ENCODE measurements around the gene CCDC117. TPM values are rescaled to one million over a fixed set of nuclear protein-coding genes. Genes with fewer than 3 reads are reported as not detected.

The CCDC117 gene
- total and polyA plus RNA-seq, 9 donors: 11.7 to 34.2 (median 22.8) TPM

DNA sequence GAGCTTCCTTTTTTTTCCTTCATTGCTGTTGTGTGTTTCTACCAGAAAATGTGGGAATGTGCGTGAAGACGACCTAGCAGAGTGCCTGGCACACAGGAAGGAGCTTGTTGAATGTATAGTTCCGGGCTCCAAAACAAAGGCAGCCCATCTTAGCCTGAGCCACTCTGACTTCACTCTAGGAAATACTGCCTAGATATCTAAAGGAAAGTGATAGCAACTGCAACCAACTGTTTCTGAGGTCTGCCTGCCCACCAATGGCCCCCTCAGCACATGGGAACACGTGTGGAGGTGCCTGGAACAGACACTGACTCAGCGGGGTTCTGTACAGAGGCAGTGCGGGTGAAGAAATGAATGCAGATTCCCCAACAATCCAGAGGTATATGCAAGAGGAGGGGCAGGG, 42.6 kb downstream of the CCDC117 start:
- Histone ChIP-seq H3K27ac (no peak overlapping the region), H3K36me3 (no peaks in the 10 kb centered on the region), H3K4me3 (no peak overlapping the region), H3K27me3 (no peaks in the 10 kb centered on the region), H3K4me1 (ENCODE audit: insufficient read depth) (peaks cover 14% of the 10 kb centered on the region), H3K9me3 (no peaks in the 10 kb centered on the region)
- 58 to 78% (median 66%) methylated on average over 6 of the region's 6 CpGs for WGBS, 3 donors
- TF ChIP-seq EP300 (IDR thresholded peaks at IDR 0.05) (no peak), POLR2A (IDR thresholded peaks at IDR 0.05) (no peak)
- DNase-seq: peak in 1 of 5 donors; percentile 14
- intact Hi-C loops (cut with DNase I): no loop called here

DNA sequence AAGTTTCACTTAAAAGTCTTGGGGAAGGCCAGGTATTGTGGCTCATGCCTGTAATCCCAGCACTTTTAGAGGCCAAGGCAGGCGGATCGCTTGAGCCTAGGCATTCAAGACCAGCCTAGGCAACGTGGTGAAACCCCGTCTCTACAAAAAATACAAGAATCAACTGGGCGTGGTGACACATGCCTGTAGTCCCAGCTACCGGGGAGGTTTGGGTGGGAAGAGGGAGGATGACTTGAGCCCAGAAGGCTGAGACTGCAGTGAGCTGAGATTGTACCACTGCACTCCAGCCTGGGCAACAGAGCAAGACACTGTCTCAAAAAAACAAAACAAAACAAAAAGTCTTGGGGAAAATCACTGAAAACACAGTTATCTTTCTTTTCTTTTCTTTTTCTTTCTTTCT, 43.2 kb downstream of the CCDC117 start:
- Histone ChIP-seq H3K4me1 (ENCODE audit: insufficient read depth) (peaks cover 14% of the 10 kb centered on the region), H3K27me3 (no peaks in the 10 kb centered on the region), H3K27ac (no peak overlapping the region), H3K9me3 (no peaks in the 10 kb centered on the region), H3K36me3 (no peaks in the 10 kb centered on the region), H3K4me3 (no peak overlapping the region)
- intact Hi-C loops (cut with DNase I): no loop called here
- WGBS, 3 donors: 89 to 94% (median 92%) methylated on average over 6 of the region's 6 CpGs
- TF ChIP-seq POLR2A (IDR thresholded peaks at IDR 0.05) (no peak), EP300 (IDR thresholded peaks at IDR 0.05) (no peak)
- TF ChIP-seq, protein P1, sequence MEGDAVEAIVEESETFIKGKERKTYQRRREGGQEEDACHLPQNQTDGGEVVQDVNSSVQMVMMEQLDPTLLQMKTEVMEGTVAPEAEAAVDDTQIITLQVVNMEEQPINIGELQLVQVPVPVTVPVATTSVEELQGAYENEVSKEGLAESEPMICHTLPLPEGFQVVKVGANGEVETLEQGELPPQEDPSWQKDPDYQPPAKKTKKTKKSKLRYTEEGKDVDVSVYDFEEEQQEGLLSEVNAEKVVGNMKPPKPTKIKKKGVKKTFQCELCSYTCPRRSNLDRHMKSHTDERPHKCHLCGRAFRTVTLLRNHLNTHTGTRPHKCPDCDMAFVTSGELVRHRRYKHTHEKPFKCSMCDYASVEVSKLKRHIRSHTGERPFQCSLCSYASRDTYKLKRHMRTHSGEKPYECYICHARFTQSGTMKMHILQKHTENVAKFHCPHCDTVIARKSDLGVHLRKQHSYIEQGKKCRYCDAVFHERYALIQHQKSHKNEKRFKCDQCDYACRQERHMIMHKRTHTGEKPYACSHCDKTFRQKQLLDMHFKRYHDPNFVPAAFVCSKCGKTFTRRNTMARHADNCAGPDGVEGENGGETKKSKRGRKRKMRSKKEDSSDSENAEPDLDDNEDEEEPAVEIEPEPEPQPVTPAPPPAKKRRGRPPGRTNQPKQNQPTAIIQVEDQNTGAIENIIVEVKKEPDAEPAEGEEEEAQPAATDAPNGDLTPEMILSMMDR (IDR thresholded peaks at IDR 0.05): no peak
- peak in 1 of 5 donors; percentile 18 for DNase-seq

DNA sequence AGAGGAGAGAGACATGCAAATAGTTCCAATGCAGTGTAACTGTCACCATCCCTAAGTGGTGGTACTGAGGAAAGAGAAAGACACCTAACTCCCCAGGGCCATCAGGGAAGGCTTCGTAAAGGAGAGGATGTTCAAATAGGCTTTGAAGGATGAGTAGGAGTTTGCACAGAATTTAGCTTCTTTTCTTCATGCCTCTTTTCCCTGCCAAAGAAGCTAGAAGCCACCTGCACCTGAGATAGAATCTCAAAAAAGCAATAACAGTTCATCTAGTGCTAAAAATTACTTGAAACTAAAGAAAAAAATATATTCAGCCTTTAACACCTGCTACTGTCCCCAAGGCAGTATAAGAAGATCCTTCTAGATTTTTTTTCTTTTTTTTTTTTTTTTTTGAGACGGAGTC, 44.6 kb downstream of the CCDC117 start:
- no peak for DNase-seq
- no peaks in the 10 kb centered on the region for H3K9me3 ChIP-seq
- H3K4me1 ChIP-seq (ENCODE audit: insufficient read depth): peaks cover 14% of the 10 kb centered on the region
- H3K36me3 ChIP-seq: no peaks in the 10 kb centered on the region
- no peak overlapping the region for H3K27ac ChIP-seq
- TF ChIP-seq EP300 (IDR thresholded peaks at IDR 0.05) (no peak), POLR2A (IDR thresholded peaks at IDR 0.05) (no peak)
- TF ChIP-seq, protein P1 (IDR thresholded peaks at IDR 0.05): no peak
- no peaks in the 10 kb centered on the region for H3K27me3 ChIP-seq
- H3K4me3 ChIP-seq: no peak overlapping the region
- WGBS, 3 donors: 94 to 97% (median 96%) methylated on average over 2 of the region's 2 CpGs
- intact Hi-C loops (cut with DNase I): no loop called here

DNA sequence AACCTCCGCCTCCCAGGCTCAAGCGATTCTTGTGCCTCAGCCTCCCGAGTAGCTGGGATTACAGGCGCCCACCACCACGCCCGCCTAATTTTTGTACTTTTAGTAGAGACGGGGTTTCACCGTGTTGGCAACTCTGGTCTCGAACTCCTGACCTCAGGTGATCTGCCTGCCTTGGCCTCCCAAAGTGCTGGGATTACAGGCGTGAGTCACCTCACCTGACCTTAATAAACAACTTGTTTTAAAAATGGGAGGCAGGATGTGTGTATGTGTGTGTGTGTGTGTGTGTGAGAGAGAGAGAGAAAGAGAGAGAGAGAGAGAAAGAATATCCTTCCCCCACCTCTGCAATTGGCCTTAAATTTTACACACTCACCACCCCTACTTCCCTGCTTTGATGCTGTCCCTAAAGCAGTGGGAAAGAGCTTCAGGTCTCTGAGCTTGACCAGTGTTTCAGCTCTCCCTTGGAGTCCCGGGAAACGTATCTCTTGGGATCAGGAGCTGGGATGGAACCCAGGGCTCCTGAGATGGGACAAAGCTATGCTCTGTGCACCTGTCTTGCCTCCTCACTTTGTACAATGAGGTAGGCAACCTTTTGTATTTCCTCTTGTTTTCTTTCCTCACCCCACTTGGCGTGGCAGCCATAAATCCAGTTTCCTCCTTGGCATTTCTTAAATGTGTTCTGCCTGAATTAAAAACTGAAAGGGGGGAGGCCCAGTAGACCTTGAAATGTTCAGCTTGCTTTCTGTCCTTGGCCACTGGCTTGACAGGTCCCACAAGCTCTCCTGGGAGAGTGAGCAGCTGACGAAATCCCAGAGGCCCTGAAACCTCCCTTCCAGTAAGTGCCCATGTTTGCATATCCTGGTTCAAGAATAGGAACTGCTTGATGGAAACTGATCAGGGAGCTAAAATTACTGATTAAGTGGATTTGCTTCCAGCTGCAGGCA, 45.7 kb downstream of the CCDC117 start:
- no peak overlapping the region for H3K4me3 ChIP-seq
- H3K27ac ChIP-seq: peak overlapping the region; percentile 11 to 56
- H3K9me3 ChIP-seq: no peaks in the 10 kb centered on the region
- 74 to 77% (median 74%) methylated on average over 14 of the region's 14 CpGs for WGBS, 3 donors
- H3K4me1 ChIP-seq (ENCODE audit: insufficient read depth): peaks cover 12% of the 10 kb centered on the region
- H3K36me3 ChIP-seq: no peaks in the 10 kb centered on the region
- no peaks in the 10 kb centered on the region for H3K27me3 ChIP-seq
- intact Hi-C loops (cut with DNase I): no loop called here
- TF ChIP-seq EP300 (IDR thresholded peaks at IDR 0.05): no peak
- no peak for TF ChIP-seq POLR2A (IDR thresholded peaks at IDR 0.05)
- TF ChIP-seq, protein P1 (IDR thresholded peaks at IDR 0.05): no peak
- peak in 1 of 5 donors; percentile 29 for DNase-seq
